Retinal pigment epithelial cell (primary cell): ENCODE measurements around the gene C11orf21.

Experiments
- DNase-seq: peaks from one replicate; pipeline ENCODE4 v3.0.0-alpha.2; 2010; ENCODE audit warnings: low read depth
- H3K4me3 ChIP-seq: 2 replicates; pipeline ENCODE4 v1.5.1; 2011; ENCODE audit warnings: mild to moderate bottlenecking, low read length, control low read depth, moderate library complexity
- CTCF ChIP-seq: conservative IDR thresholded peaks from 2 replicates; pipeline ENCODE4 v1.5.1; 2011; ENCODE audit warnings: low read depth, low read length, control low read depth, inconsistent platforms

Gene C11orf21

GRCh38 chr11:2298795-2299761 is 2.6 kb downstream of the C11orf21 start:
- no peak for DNase-seq
- peak; percentile 40 for TF ChIP-seq CTCF
- H3K4me3 ChIP-seq = no peak overlapping the region

DNA sequence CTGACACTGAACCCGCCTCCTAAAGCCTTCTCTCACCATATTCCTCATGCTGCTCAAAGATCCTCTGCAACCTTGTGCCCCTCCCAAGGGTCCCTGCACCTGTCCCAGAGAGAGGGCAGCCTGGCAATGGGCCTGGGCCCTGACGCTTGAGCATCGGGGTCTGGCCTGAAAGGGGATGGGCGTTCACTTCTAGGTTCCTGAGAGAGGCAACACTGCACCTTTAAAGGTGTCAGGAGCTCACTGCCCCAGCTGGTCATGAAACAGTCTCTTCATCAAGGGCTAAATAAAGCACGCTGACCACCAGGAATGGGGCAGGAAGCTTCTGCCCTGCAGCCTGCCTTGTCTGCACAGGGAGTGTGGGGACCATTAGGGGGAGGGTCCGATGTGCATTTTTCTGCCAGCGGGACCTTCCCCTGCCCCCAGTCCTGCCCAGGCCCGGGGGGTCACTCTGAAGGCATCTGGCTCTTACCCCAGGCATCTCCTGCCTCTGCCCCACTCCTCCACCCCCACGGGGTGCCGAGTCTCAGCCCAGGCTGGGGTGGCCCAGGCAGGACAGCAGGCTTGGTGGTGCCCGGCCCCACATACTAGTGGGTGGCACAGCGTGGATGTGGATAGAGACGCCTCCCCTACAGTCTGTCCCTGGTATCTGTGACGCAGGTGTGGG is 3.5 kb downstream of the C11orf21 start:
- no peak for TF ChIP-seq CTCF
- no peak overlapping the region for H3K4me3 ChIP-seq
- DNase-seq = no peak

- TF ChIP-seq CTCF = no peak
- H3K4me3 ChIP-seq = no peak overlapping the region
- no peak for DNase-seq
Measured at GRCh38 chr11:2297623-2298030, 4.1 kb downstream of the C11orf21 start.

DNA sequence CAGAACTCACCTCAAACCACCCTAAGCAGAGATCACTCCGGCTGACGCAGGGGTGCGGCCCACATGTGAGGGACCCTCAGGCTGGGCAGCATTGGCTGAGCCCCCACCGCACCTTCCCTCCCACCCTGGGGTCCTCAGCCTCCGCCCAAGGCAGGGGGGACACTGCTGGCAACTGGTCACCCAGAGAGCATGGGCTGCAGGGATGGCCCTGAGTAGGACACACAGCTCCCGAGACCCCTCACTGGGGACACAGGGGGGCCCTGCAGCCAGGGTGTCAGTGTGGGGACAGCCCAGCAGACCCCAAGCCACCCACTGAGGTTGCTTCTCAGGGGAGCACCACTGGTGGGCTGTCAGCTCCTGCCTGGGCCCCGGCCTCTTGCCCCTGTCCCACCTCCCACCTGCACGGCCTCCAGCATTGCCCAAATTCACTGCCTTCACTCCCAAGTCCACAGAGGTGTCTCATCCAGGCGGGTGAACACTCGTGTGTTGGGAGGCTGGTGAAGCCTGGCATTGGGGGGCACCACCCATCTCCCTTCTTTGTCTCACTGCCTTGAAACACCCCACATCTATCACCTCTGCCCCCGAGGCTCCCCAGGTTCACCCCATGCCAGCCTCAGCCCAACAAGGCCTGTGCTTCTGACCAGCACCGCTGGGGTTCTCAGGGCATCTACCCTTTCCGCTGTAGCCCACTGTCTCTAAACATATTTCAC is 4.7 kb downstream of the C11orf21 start:
- DNase-seq = no peak
- no peak for TF ChIP-seq CTCF
- no peak overlapping the region for H3K4me3 ChIP-seq

DNA sequence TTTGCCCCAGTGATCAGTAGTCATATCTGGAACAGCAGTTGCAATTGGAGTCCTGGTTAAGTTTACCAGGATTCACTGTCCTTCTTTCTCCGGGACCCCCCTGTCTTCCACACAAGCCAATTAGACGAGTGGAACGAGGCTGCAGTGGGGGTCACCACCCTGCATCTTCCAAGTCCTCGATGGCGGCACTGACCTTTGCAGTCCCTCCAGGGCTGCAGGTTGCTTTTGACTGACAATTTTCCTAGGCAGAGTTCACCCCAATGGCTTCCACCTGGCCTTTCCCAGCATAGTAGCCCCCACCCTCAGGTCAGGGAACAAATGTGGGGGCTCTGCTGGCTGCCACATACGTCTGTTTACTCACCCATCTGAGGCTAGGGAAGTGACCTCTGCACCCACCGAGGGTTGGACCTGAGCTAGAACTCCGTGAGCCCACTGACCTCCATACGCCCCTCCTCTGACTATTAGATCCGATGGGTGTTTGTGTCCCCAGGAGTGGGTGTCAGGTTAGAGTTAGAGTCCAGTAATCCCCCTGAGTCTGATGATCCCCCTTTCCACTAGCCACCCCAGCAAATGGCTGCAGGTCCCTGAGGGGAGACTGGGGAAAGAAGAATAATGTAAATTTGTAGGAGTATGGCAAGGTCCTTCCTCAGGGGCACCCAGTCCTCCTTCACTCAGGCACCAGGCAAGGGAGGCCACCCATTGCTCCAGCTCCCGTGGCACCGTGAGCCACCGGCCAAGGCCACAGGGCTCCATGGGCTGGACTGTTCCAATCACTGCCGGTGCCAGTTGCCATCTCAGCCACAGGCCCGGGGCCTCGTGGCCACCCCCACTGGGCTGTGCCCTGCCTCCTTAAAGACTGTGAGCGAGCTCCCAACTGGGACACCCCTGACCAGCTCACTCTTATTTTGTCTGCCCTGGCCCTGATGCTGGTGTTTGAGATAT is 5.5 kb downstream of the C11orf21 start:
- H3K4me3 ChIP-seq = no peak overlapping the region
- no peak for DNase-seq
- TF ChIP-seq CTCF = no peak

DNA sequence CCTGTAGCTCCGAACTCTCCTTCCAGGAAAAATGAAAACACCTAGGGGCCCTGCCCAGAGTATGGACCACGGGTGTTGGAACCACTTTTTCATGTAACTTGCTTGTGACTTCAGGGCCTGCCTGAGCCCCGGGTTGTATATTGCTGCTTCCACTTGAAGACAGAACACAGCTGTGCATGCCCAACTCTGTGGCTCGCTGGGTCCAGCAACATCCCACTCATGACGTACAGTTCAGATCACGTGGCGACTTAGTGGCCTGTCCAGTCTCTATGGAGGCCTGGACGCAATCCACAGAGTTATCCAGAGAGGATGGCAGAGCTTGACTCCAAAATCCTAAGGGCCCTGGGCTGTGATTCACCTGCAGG is 6.8 kb downstream of the C11orf21 start:
- TF ChIP-seq CTCF = no peak
- DNase-seq = no peak
- no peak overlapping the region for H3K4me3 ChIP-seq
